ENCODE data around the gene MRC1.

DNA sequence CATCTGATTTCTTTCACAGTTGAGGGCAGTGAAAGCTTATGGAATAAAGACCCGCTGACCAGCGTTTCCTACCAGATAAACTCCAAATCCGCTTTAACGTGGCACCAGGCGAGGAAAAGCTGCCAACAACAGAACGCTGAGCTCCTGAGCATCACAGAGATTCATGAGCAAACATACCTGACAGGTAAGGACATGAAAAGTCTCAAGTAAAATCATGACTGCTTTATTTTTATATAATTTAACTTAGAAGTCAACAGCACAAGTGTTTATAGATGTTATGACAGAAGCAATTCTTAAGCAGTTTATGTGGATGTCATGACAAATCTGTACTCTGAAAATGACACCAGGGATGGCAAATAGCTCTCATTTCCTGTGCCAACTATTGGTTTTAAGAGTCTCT, 24.5 kb downstream of the MRC1 start:
- TF ChIP-seq, protein P1, sequence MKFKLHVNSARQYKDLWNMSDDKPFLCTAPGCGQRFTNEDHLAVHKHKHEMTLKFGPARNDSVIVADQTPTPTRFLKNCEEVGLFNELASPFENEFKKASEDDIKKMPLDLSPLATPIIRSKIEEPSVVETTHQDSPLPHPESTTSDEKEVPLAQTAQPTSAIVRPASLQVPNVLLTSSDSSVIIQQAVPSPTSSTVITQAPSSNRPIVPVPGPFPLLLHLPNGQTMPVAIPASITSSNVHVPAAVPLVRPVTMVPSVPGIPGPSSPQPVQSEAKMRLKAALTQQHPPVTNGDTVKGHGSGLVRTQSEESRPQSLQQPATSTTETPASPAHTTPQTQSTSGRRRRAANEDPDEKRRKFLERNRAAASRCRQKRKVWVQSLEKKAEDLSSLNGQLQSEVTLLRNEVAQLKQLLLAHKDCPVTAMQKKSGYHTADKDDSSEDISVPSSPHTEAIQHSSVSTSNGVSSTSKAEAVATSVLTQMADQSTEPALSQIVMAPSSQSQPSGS (tag by site-specific recombination; IDR thresholded peaks at IDR 0.05; ENCODE audit: low read depth): no peak
- TF ChIP-seq, protein P2, sequence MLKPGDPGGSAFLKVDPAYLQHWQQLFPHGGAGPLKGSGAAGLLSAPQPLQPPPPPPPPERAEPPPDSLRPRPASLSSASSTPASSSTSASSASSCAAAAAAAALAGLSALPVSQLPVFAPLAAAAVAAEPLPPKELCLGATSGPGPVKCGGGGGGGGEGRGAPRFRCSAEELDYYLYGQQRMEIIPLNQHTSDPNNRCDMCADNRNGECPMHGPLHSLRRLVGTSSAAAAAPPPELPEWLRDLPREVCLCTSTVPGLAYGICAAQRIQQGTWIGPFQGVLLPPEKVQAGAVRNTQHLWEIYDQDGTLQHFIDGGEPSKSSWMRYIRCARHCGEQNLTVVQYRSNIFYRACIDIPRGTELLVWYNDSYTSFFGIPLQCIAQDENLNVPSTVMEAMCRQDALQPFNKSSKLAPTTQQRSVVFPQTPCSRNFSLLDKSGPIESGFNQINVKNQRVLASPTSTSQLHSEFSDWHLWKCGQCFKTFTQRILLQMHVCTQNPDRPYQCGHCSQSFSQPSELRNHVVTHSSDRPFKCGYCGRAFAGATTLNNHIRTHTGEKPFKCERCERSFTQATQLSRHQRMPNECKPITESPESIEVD (tag by site-specific recombination; IDR thresholded peaks at IDR 0.05): no peak
- TF ChIP-seq, protein P3, sequence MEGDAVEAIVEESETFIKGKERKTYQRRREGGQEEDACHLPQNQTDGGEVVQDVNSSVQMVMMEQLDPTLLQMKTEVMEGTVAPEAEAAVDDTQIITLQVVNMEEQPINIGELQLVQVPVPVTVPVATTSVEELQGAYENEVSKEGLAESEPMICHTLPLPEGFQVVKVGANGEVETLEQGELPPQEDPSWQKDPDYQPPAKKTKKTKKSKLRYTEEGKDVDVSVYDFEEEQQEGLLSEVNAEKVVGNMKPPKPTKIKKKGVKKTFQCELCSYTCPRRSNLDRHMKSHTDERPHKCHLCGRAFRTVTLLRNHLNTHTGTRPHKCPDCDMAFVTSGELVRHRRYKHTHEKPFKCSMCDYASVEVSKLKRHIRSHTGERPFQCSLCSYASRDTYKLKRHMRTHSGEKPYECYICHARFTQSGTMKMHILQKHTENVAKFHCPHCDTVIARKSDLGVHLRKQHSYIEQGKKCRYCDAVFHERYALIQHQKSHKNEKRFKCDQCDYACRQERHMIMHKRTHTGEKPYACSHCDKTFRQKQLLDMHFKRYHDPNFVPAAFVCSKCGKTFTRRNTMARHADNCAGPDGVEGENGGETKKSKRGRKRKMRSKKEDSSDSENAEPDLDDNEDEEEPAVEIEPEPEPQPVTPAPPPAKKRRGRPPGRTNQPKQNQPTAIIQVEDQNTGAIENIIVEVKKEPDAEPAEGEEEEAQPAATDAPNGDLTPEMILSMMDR (tag by site-specific recombination; IDR thresholded peaks at IDR 0.05): no peak
- TF ChIP-seq GLI2 (tag by site-specific recombination; IDR thresholded peaks at IDR 0.05; ENCODE audit: borderline replicate concordance, low read depth) (no peak), ZNF24 (tag by site-specific recombination; IDR thresholded peaks at IDR 0.05) (no peak), BCL11A (tag by site-specific recombination; IDR thresholded peaks at IDR 0.05; ENCODE audit: low read depth) (no peak), ZNF433 (tag by site-specific recombination; IDR thresholded peaks at IDR 0.05; ENCODE audit: low read depth) (no peak), ZNF157 (tag by site-specific recombination; IDR thresholded peaks at IDR 0.05) (no peak), ZNF660 (tag by site-specific recombination; IDR thresholded peaks at IDR 0.05) (no peak), ZNF292 (tag by site-specific recombination; IDR thresholded peaks at IDR 0.05; ENCODE audit: borderline replicate concordance, low read depth) (no peak), GLI4 (tag by site-specific recombination; IDR thresholded peaks at IDR 0.05) (no peak)
- TF ChIP-seq, protein P4, sequence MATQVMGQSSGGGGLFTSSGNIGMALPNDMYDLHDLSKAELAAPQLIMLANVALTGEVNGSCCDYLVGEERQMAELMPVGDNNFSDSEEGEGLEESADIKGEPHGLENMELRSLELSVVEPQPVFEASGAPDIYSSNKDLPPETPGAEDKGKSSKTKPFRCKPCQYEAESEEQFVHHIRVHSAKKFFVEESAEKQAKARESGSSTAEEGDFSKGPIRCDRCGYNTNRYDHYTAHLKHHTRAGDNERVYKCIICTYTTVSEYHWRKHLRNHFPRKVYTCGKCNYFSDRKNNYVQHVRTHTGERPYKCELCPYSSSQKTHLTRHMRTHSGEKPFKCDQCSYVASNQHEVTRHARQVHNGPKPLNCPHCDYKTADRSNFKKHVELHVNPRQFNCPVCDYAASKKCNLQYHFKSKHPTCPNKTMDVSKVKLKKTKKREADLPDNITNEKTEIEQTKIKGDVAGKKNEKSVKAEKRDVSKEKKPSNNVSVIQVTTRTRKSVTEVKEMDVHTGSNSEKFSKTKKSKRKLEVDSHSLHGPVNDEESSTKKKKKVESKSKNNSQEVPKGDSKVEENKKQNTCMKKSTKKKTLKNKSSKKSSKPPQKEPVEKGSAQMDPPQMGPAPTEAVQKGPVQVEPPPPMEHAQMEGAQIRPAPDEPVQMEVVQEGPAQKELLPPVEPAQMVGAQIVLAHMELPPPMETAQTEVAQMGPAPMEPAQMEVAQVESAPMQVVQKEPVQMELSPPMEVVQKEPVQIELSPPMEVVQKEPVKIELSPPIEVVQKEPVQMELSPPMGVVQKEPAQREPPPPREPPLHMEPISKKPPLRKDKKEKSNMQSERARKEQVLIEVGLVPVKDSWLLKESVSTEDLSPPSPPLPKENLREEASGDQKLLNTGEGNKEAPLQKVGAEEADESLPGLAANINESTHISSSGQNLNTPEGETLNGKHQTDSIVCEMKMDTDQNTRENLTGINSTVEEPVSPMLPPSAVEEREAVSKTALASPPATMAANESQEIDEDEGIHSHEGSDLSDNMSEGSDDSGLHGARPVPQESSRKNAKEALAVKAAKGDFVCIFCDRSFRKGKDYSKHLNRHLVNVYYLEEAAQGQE (tag by site-specific recombination; IDR thresholded peaks at IDR 0.05): no peak
- TF ChIP-seq, protein P5, sequence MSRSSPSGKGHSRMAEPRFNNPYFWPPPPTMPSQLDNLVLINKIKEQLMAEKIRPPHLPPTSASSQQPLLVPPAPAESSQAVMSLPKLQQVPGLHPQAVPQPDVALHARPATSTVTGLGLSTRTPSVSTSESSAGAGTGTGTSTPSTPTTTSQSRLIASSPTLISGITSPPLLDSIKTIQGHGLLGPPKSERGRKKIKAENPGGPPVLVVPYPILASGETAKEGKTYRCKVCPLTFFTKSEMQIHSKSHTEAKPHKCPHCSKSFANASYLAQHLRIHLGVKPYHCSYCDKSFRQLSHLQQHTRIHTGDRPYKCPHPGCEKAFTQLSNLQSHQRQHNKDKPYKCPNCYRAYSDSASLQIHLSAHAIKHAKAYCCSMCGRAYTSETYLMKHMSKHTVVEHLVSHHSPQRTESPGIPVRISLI (tag by site-specific recombination; IDR thresholded peaks at IDR 0.05): no peak

All from HEK293 (cell line).